A549 (cell line): ENCODE data around the gene TUBA8. TPM values are rescaled to one million over a fixed set of nuclear protein-coding genes. Genes with fewer than 3 reads are reported as not detected.
A peak's percentile ranks its signal among the peaks of the same experiment; 100 is the strongest.
"Not testable (repeated sequence)": the region's sequence is repeated elsewhere in the genome, so short reads cannot be mapped to it uniquely, and the experiment has no call there.

Experiments
- ATAC-seq, 2 experiments: fragments of 200-7000 bp in 1 of 2; fragments of >200 bp in 1 of 2; cut with Nextera tagmentation in 1 of 2; cut with Tn5 transposase in 1 of 2; 3 replicates each; pipeline versions ENCODE4 v1.8.0 to v1.9.1; 2018 to 2020; ENCODE audit warnings: mild to moderate bottlenecking in 1 of 2, moderate library complexity in 1 of 2
- CTCF ChIA-PET: fragments of 300-600 bp; sonication (Branson Sonifier 250); formaldehyde crosslinking; extraction: SDS; loops from one replicate; lab custom pipeline; 2021; ENCODE audit warnings: antibody characterized with exemption, inconsistent platforms; lab: Yijun Ruan, JAX
- POLR2A ChIA-PET: fragments of 350-600 bp; formaldehyde crosslinking; extraction: SDS; loops from one replicate; lab custom pipeline; 2021; ENCODE audit warnings: antibody characterized with exemption, inconsistent platforms; lab: Yijun Ruan, JAX
- DNase-seq, 2 experiments: peaks; one replicate each; pipeline versions ENCODE4 v3.0.0 to v3.0.0-alpha.2; 2011 to 2016; ENCODE audit warnings: low read depth in 1 of 2, low spot score in 1 of 2
- FAIRE-seq: peaks from 2 replicates; lab custom pipeline; 2011; peaks lifted over from hg19 to GRCh38; lab: Jason Lieb, UNC
- H3K27ac ChIP-seq, 2 experiments: fragments of >200 bp; sonication (Bioruptor Twin); formaldehyde crosslinking; 3 replicates each; pipeline ENCODE4 v1.5.1; 2016 to 2017
- H3K4me1 ChIP-seq: fragments of >200 bp; sonication (Bioruptor Twin); formaldehyde crosslinking; 3 replicates; pipeline ENCODE4 v1.6.1; 2016
- H3K4me2 ChIP-seq: fragments of >200 bp; sonication (Bioruptor Twin); formaldehyde crosslinking; 3 replicates; pipeline ENCODE4 v1.6.1; 2016
- H3K4me3 ChIP-seq: fragments of >200 bp; sonication (Bioruptor Twin); formaldehyde crosslinking; 3 replicates; pipeline ENCODE4 v1.5.1; 2016
- H3K9me3 ChIP-seq: fragments of >200 bp; sonication (Bioruptor Twin); formaldehyde crosslinking; 3 replicates; pipeline ENCODE4 v1.6.1; 2016
- CBX2 ChIP-seq: fragments of 200-600 bp; sonication (generic); IDR thresholded peaks from 2 replicates; pipeline ENCODE4 v1.6.1; 2016; ENCODE audit warnings: low read depth, mild to moderate bottlenecking, borderline replicate concordance
- CBX8 ChIP-seq: fragments of 200-600 bp; sonication (generic); IDR thresholded peaks from 2 replicates; pipeline ENCODE4 v1.6.1; 2016
- CHD2 ChIP-seq: fragments of 150-350 bp; IDR thresholded peaks from 2 replicates; pipeline ENCODE4 v1.6.1; 2014; ENCODE audit warnings: low read length; ENCODE audit not compliant: partially characterized antibody
- EP300 ChIP-seq, 2 experiments: fragments of >200 bp; sonication (Bioruptor Twin); formaldehyde crosslinking; IDR thresholded peaks; 2 replicates in 1 of 2; 3 replicates in 1 of 2; pipeline ENCODE4 v1.6.1; 2016 to 2017
- FOSB ChIP-seq: fragments of 250-450 bp; sonication (Bioruptor Pico); IDR thresholded peaks from 2 replicates; pipeline ENCODE4 v1.5.0; 2020; ENCODE audit warnings: mild to moderate bottlenecking, moderate library complexity
- GATA3 ChIP-seq: IDR thresholded peaks from 2 replicates; pipeline ENCODE4 v1.6.1; 2012; ENCODE audit warnings: borderline replicate concordance
- HDAC2 ChIP-seq: fragments of 200-600 bp; sonication (generic); IDR thresholded peaks from 2 replicates; pipeline ENCODE4 v1.6.1; 2016
- HOXB13 ChIP-seq: fragments of 250-450 bp; sonication (Bioruptor Pico); IDR thresholded peaks from 2 replicates; pipeline ENCODE4 v1.5.0; 2020; ENCODE audit warnings: low read depth, mild to moderate bottlenecking, moderate library complexity
- HOXB5 ChIP-seq: fragments of 250-450 bp; sonication (Bioruptor Pico); IDR thresholded peaks from 2 replicates; pipeline ENCODE4 v1.5.0; 2020; ENCODE audit warnings: mild to moderate bottlenecking, moderate library complexity
- JUN ChIP-seq, 2 experiments: fragments of >200 bp; sonication (Bioruptor Twin); formaldehyde crosslinking; IDR thresholded peaks; 2 replicates in 1 of 2; 3 replicates in 1 of 2; pipeline ENCODE4 v1.6.1; 2016 to 2017
- KDM5A ChIP-seq: fragments of 200-600 bp; sonication (generic); IDR thresholded peaks from 2 replicates; pipeline ENCODE4 v1.6.1; 2016; ENCODE audit warnings: antibody characterized with exemption, mild to moderate bottlenecking
- MYC ChIP-seq: IDR thresholded peaks from 2 replicates; pipeline ENCODE4 v1.6.1; 2012; ENCODE audit warnings: mild to moderate bottlenecking, inconsistent platforms, low read length, improper control_type of control experiment, borderline replicate concordance
- NFE2L2 ChIP-seq: fragments of 150-350 bp; conservative IDR thresholded peaks from 2 replicates; pipeline ENCODE4 v1.6.1; 2014; ENCODE audit warnings: low read length
- RAD21 ChIP-seq, 2 experiments: fragments of >200 bp in 1 of 2; sonication (Bioruptor Twin) in 1 of 2; formaldehyde crosslinking in 1 of 2; IDR thresholded peaks in 1 of 2; conservative IDR thresholded peaks in 1 of 2; 2 replicates in 1 of 2; 3 replicates in 1 of 2; pipeline ENCODE4 v1.6.1; 2012 to 2018; ENCODE audit warnings: inconsistent platforms in 1 of 2
- RARB ChIP-seq: fragments of 250-450 bp; sonication (Bioruptor Pico); IDR thresholded peaks from 2 replicates; pipeline ENCODE4 v1.8.0; 2021; ENCODE audit warnings: mild to moderate bottlenecking, moderate library complexity
- RCOR1 ChIP-seq: fragments of 150-350 bp; IDR thresholded peaks from 2 replicates; pipeline ENCODE4 v1.6.1; 2014; ENCODE audit warnings: antibody characterized with exemption, low read length, low read depth
- SMC3 ChIP-seq: fragments of >200 bp; sonication (Bioruptor Twin); formaldehyde crosslinking; IDR thresholded peaks from 3 replicates; pipeline ENCODE4 v1.6.1; 2018; ENCODE audit warnings: inconsistent platforms
- ZFP36 ChIP-seq: fragments of 450-650 bp; IDR thresholded peaks from 2 replicates; pipeline ENCODE4 v1.6.1; 2014; ENCODE audit warnings: borderline replicate concordance; ENCODE audit not compliant: partially characterized antibody
- ZNF302 ChIP-seq: fragments of 250-450 bp; sonication (Bioruptor Pico); IDR thresholded peaks from 2 replicates; pipeline ENCODE4 v1.9.0; 2021; ENCODE audit warnings: inconsistent platforms, mild to moderate bottlenecking, moderate library complexity
- ZSCAN20 ChIP-seq: fragments of 250-450 bp; sonication (Bioruptor Pico); IDR thresholded peaks from 2 replicates; pipeline ENCODE4 v1.8.0; 2022; ENCODE audit warnings: mild to moderate bottlenecking, moderate library complexity
- WGBS: methylation state at CpG from one replicate; pipeline ENCODE4 v1.1.6; 2017; ENCODE audit errors: missing lambda C conversion rate; 5-methylcytosine and 5-hydroxymethylcytosine counted together
- polyA plus RNA-seq, 4 experiments: library from polyadenylated mRNA; depleted of rRNA in 3 of 4; stranded (reverse); fragments of >200 nt; fragmentation: RNase III in 1 of 4; extraction: RNeasy Plus Mini Kit Qiagen cat#74134 plus additional on column Dnase treatment in 1 of 4; gene quantifications; 2 replicates in 3 of 4; 3 replicates in 1 of 4; pipeline ENCODE4 v1.2.3, GENCODE V29; 2011 to 2017
- TF ChIP-seq, protein P1 (sequence below): fragments of 450-650 bp; IDR thresholded peaks from 2 replicates; pipeline ENCODE4 v1.6.1; 2014; ENCODE audit warnings: antibody characterized with exemption
- TF ChIP-seq, protein P2 (sequence below): fragments of >200 bp; sonication (Bioruptor Twin); formaldehyde crosslinking; IDR thresholded peaks from 2 replicates; pipeline ENCODE4 v1.6.1; 2016
- TF ChIP-seq, protein P3 (sequence below): fragments of >200 bp; sonication (Bioruptor Twin); formaldehyde crosslinking; IDR thresholded peaks from 3 replicates; pipeline ENCODE4 v1.5.1; 2016
- TF ChIP-seq, protein P4 (sequence below): IDR thresholded peaks from 2 replicates; pipeline ENCODE4 v1.6.1; 2012; ENCODE audit warnings: low read depth, borderline replicate concordance

The TUBA8 gene
- polyA plus RNA-seq, 2 of the 4 experiments (the other 2 are of a cell fraction) = 0.13 to 0.66 TPM

DNA sequence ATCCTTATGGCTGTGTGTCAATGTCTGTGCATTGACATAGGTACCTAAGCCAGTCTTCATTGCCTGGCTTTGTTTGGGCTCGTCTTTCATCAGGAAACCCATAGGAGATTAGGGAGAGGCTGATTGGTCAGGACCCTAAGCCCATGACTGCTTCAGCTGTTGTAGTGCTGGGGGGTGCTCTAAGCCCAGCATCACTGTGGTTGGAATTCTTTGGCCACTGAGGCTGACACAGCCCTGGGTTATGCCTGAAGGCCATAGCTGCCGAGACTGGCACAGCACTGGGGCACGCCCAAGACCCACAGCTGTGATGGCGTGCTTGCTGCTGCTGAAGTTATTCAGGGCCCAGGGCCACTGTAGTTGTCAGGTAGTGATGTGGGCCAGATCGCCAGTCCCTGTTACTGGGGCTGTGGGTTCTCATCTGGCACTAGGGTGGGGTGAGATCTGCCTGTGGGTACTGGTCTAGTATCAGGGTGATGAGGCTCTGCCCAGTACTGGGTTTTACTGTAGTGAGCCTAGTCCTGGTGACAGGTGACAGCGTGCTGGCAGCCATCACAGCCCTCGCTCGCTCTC lies 44.3 kb downstream of the TUBA8 start (continued):
- TF ChIP-seq RCOR1 (no peak), CBX2 (no peak), CBX8 (no peak), EP300 (IDR thresholded peaks at IDR 0.05) (no peak), RAD21 (conservative IDR thresholded peaks at IDR 0.05 in 1 of 2, IDR thresholded peaks at IDR 0.05 in 1 of 2) (no peak), RARB (CRISPR knock-in tag) (no peak)
- TF ChIP-seq, protein P1, sequence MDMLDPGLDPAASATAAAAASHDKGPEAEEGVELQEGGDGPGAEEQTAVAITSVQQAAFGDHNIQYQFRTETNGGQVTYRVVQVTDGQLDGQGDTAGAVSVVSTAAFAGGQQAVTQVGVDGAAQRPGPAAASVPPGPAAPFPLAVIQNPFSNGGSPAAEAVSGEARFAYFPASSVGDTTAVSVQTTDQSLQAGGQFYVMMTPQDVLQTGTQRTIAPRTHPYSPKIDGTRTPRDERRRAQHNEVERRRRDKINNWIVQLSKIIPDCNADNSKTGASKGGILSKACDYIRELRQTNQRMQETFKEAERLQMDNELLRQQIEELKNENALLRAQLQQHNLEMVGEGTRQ = no peak

- CTCF ChIA-PET, POLR2A ChIA-PET, H3K9me3 ChIP-seq, FAIRE-seq, H3K4me3 ChIP-seq, H3K27ac ChIP-seq, H3K4me2 ChIP-seq, DNase-seq, H3K4me1 ChIP-seq, ATAC-seq: not testable (repeated sequence)
- WGBS = 91% methylated on average over 9 of the region's 34 CpGs
These were observed 44.9 kb downstream of the TUBA8 start for GRCh38 chr22:18155546-18155945.

DNA sequence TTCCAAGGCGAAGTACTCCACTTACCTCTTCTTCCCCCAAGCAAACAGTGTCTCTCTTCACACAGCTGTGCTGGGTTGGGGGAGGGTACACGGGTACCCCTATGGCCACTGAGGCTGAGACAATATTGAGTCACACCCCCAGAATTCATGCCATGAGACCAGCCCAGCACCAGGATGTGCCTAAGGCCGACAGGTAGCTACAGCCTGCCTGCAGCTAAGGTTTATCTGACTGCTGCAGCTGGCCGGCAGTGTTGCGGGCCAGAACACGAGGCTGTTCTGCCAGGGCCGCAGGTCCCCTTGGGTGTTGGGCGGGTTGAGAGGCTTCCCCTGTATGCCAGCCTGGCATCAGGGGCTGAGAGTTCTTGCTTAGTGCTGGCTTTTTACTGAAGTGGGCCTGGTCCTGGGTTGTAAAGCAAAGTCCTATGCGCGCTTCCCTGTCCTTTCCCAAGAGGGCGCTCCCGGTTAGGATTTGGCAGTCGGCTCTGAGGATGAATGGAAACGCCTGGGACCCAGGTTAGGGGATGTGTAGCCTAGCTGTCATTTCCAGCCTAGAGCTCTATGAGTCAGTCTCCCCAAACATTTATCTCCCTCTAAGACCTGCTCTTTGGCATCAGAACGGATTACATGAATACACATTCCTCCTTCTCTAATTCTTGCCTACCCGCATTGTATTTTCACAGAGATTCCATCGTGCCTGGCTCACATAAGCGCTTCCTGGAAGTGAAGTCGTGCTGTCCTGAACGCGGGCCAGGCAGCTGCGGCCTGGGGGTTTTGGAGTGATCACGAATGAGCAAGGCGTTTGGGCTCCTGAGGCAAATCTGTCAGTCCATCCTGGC lies 46.5 kb downstream of the TUBA8 start:
- DNase-seq = peak; percentile 58 to 65
- 45% methylated on average over 17 of the region's 24 CpGs for WGBS
- peak; percentile 95 to 98 for ATAC-seq
- Histone ChIP-seq H3K9me3 (no peaks in the 10 kb centered on the region), H3K4me3 (no peak overlapping the region), H3K4me2 (no peak overlapping the region), H3K4me1 (no peaks in the 10 kb centered on the region), H3K27ac (no peak overlapping the region)
- FAIRE-seq = no peak
- ChIA-PET CTCF (interaction anchor here (0.7 to 1.3 kb wide), 6 partner anchors 9 to 858 kb away, joined by 3 to 4 read pairs (median 3); no protein-coding TSS in a partner anchor), POLR2A (no interaction called here)
- TF ChIP-seq, protein P2, sequence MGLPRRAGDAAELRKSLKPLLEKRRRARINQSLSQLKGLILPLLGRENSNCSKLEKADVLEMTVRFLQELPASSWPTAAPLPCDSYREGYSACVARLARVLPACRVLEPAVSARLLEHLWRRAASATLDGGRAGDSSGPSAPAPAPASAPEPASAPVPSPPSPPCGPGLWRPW = no peak
- TF ChIP-seq, protein P3, sequence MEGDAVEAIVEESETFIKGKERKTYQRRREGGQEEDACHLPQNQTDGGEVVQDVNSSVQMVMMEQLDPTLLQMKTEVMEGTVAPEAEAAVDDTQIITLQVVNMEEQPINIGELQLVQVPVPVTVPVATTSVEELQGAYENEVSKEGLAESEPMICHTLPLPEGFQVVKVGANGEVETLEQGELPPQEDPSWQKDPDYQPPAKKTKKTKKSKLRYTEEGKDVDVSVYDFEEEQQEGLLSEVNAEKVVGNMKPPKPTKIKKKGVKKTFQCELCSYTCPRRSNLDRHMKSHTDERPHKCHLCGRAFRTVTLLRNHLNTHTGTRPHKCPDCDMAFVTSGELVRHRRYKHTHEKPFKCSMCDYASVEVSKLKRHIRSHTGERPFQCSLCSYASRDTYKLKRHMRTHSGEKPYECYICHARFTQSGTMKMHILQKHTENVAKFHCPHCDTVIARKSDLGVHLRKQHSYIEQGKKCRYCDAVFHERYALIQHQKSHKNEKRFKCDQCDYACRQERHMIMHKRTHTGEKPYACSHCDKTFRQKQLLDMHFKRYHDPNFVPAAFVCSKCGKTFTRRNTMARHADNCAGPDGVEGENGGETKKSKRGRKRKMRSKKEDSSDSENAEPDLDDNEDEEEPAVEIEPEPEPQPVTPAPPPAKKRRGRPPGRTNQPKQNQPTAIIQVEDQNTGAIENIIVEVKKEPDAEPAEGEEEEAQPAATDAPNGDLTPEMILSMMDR = peak; percentile 55
- TF ChIP-seq SMC3 = peak; percentile 37; the same call in 1 of the 3 replicates
- peak; percentile 71 to 79 for TF ChIP-seq RAD21 (conservative IDR thresholded peaks at IDR 0.05 in 1 of 2, IDR thresholded peaks at IDR 0.05 in 1 of 2)

- WGBS = 83% methylated on average over 12 of the region's 12 CpGs
- no peak overlapping the region for H3K27ac ChIP-seq
- CTCF ChIA-PET = interaction anchor here (1.2 to 1.3 kb wide), 4 partner anchors 10 to 57 kb away, joined by 3 to 4 read pairs (median 3); no protein-coding TSS in a partner anchor
- no peak for TF ChIP-seq HOXB13 (CRISPR knock-in tag)
- no peak for TF ChIP-seq JUN (IDR thresholded peaks at IDR 0.05)
- no peak for TF ChIP-seq ZFP36
- no peak for TF ChIP-seq GATA3
- no peak for TF ChIP-seq FOSB
- TF ChIP-seq ZSCAN20 (CRISPR knock-in tag) = no peak
- no peak for TF ChIP-seq RCOR1
- TF ChIP-seq, protein P4, sequence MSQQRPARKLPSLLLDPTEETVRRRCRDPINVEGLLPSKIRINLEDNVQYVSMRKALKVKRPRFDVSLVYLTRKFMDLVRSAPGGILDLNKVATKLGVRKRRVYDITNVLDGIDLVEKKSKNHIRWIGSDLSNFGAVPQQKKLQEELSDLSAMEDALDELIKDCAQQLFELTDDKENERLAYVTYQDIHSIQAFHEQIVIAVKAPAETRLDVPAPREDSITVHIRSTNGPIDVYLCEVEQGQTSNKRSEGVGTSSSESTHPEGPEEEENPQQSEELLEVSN = no peak
- no peak for TF ChIP-seq NFE2L2
- no peak for TF ChIP-seq HOXB5 (CRISPR knock-in tag)
- no peak for TF ChIP-seq CBX2
- TF ChIP-seq KDM5A = no peak
- TF ChIP-seq MYC = no peak
- no peak for TF ChIP-seq ZNF302 (CRISPR knock-in tag)
- TF ChIP-seq CHD2 = no peak
- TF ChIP-seq HDAC2 = no peak
- H3K4me2 ChIP-seq = no peak overlapping the region
- DNase-seq (no peak), ATAC-seq (no peak), FAIRE-seq (no peak)
- no peaks in the 10 kb centered on the region for H3K4me1 ChIP-seq
- H3K9me3 ChIP-seq = no peaks in the 10 kb centered on the region
- H3K4me3 ChIP-seq = no peak overlapping the region
- POLR2A ChIA-PET = no interaction called here
These were observed 47.1 kb downstream of the TUBA8 start for GRCh38 chr22:18157714-18158028.

- H3K4me2 ChIP-seq, DNase-seq, H3K4me1 ChIP-seq, H3K27ac ChIP-seq, H3K4me3 ChIP-seq, FAIRE-seq, POLR2A ChIA-PET, ATAC-seq, H3K9me3 ChIP-seq, CTCF ChIA-PET: not testable (repeated sequence)
- 93% methylated on average over 3 of the region's 8 CpGs for WGBS
These were observed 50.0 kb downstream of the TUBA8 start for GRCh38 chr22:18160641-18161040.
